B cell (primary cell): ENCODE data around the gene ARHGEF19.

Experiments used
- EZH2 ChIP-seq: IDR thresholded peaks from 2 replicates; pipeline ENCODE4 v1.6.1; 2012; ENCODE audit warnings: borderline replicate concordance, low read depth, mild to moderate bottlenecking, moderate library complexity, low read length; ENCODE audit not compliant: insufficient read depth, poor library complexity, severe bottlenecking
- TF ChIP-seq, protein P1 (sequence below): fragments of 200-600 bp; IDR thresholded peaks from one replicate; pipeline ENCODE4 v1.8.0; 2022; ENCODE audit warnings: antibody characterized with exemption, mild to moderate bottlenecking

DNA sequence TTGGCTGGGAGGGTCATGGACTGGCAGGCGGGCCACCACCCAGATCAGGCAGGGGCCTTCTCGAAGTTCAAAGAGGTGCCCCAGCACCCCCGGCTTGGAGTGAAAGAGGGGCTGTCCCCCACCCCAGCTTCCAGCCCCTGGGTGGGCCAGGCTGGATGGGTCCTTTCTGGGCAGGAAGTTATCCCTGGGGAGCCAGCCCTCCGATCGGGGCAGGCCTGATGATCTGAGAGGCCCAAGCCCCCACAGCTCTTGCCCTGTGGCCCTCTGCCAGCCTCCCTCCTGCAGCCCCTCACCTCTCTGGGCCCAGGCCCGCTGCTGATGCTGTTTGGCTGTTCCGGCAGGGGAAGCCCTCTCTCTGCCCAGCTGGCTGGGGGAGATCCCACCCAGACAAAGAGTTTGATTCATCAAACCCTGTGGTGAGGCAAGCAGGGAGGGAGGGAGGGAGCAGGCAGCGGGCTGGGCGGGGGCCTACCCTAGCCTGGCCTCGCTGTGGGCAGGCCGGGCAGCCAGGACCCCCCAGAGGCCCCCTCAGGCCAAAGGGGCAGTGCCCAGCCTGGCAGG, 2.5 kb downstream of the ARHGEF19 start:
- TF ChIP-seq, protein P1, sequence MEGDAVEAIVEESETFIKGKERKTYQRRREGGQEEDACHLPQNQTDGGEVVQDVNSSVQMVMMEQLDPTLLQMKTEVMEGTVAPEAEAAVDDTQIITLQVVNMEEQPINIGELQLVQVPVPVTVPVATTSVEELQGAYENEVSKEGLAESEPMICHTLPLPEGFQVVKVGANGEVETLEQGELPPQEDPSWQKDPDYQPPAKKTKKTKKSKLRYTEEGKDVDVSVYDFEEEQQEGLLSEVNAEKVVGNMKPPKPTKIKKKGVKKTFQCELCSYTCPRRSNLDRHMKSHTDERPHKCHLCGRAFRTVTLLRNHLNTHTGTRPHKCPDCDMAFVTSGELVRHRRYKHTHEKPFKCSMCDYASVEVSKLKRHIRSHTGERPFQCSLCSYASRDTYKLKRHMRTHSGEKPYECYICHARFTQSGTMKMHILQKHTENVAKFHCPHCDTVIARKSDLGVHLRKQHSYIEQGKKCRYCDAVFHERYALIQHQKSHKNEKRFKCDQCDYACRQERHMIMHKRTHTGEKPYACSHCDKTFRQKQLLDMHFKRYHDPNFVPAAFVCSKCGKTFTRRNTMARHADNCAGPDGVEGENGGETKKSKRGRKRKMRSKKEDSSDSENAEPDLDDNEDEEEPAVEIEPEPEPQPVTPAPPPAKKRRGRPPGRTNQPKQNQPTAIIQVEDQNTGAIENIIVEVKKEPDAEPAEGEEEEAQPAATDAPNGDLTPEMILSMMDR = no peak
- TF ChIP-seq EZH2 = no peak
